ENCODE results near the gene NUAK2. TPM values are rescaled to one million over a fixed set of nuclear protein-coding genes. Genes with fewer than 3 reads are reported as not detected.
"Not testable (repeated sequence)": the region's sequence is repeated elsewhere in the genome, so short reads cannot be mapped to it uniquely, and the experiment has no call there.

The NUAK2 gene
- total RNA-seq, 4 donors from 2014 or later: 0.73 to 2.0 (median 1.5) TPM; not detected in 1

DNA sequence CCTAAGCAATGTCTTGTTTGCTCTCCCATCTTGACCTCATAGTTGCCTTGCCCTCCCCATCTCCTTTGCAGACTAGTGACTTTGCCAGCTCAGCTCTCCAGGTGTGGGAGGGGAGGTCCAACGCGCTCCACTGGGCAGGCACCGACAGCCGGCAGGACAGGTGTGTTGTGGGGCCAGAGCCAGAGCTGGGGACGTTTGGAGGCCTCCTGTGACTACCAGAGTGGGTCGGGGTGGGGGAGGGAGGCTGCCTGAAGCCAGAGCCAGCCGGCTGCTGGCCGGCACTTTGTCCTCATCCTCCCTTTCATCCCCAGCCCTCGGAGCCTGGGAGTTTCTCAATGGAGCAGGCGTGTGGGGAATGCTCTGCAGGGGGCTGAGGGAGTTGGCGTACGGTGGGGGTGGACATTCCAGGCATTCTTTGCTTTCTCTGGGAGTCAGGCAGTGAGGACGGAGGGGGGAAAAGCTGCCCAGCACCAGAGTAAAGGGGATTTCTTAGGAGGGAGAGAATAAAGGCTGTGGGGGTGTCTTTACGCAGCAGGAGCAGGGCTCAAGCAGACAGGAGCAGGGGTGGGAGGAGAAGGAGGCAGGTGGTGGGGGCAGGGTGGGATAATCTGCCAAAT is 20.2 kb downstream of the NUAK2 start:
- Histone ChIP-seq H3K4me3 (no peak overlapping the region), H3K27me3 (no peaks in the 10 kb centered on the region), H3K4me1 (no peaks in the 10 kb centered on the region), H3K9me3 (no peaks in the 10 kb centered on the region), H3K27ac (peak overlapping the region; percentile 3 to 22), H3K36me3 (no peaks in the 10 kb centered on the region)
- no peak for TF ChIP-seq POLR2A (IDR thresholded peaks at IDR 0.05)
- TF ChIP-seq, protein P1, sequence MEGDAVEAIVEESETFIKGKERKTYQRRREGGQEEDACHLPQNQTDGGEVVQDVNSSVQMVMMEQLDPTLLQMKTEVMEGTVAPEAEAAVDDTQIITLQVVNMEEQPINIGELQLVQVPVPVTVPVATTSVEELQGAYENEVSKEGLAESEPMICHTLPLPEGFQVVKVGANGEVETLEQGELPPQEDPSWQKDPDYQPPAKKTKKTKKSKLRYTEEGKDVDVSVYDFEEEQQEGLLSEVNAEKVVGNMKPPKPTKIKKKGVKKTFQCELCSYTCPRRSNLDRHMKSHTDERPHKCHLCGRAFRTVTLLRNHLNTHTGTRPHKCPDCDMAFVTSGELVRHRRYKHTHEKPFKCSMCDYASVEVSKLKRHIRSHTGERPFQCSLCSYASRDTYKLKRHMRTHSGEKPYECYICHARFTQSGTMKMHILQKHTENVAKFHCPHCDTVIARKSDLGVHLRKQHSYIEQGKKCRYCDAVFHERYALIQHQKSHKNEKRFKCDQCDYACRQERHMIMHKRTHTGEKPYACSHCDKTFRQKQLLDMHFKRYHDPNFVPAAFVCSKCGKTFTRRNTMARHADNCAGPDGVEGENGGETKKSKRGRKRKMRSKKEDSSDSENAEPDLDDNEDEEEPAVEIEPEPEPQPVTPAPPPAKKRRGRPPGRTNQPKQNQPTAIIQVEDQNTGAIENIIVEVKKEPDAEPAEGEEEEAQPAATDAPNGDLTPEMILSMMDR (IDR thresholded peaks at IDR 0.05): no peak
- intact Hi-C loops (cut with DNase I; ENCODE audit: low total_unique reads): no loop called here
- DNase-seq: peak in 1 of 2 donors; percentile 71

DNA sequence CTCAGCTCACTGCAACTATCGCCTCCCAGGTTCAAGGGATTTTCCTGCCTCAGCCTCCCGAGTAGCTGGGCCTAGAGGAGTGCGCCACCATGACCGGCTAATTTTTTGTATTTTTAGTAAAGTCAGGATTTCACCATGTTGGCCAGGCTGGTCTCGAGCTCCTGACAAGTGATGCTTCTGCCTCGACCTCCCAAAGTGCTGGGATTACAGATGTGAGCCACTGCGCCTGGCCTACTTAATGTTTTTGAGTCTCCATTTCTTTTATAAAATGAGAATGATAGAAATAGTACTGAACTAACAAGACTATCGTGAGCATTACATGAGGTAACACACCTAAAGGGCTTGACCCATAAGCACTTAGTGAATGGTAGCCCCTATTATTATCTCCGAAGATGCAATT is 21.4 kb downstream of the NUAK2 start:
- no peak overlapping the region for H3K27ac ChIP-seq
- intact Hi-C loops (cut with DNase I; ENCODE audit: low total_unique reads): no loop called here
- H3K9me3 ChIP-seq: no peaks in the 10 kb centered on the region
- no peaks in the 10 kb centered on the region for H3K4me1 ChIP-seq
- H3K27me3 ChIP-seq: no peaks in the 10 kb centered on the region
- no peak overlapping the region for H3K4me3 ChIP-seq
- H3K36me3 ChIP-seq: no peaks in the 10 kb centered on the region
- TF ChIP-seq, protein P1 (IDR thresholded peaks at IDR 0.05): no peak
- no peak for TF ChIP-seq POLR2A (IDR thresholded peaks at IDR 0.05)
- no peak for DNase-seq

DNA sequence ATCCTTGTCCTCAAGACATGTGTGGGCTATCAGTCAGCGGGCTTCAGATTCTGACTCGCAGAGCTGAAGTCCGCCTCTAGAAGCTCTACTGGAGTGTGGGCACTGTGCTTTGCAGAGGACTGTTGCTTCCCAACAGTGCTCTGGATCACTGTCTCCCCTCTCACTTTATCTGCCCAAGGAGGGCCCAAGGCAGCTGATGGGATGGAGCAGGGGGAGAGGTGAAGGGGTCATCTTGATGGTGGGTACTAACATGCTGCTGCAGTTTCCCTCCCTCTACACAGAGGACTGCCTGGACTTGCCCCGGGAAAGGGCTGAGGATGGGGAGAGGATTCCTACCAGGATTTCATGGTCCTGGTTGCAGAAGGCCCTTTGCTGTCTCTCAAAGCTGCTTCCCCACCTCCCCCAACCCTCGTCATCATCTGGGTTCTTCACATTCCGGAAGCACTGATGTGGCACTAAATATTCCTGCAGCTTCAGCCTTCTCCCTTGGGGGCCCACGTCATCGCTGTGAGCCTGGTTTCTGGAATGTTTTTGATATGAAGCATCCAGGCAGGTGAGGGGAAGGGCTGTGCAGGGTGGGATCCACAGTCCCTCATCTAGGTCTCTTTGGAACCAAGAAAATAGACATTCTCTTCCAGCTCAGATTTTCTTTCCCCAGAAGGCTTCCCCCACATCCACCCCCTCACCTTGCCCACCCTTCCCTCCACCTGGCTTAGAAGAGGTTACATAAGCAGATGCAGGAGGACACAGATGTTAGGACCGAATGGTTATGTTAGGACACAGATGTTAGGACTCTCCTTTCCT is 23.2 kb downstream of the NUAK2 start:
- no peak for DNase-seq
- Histone ChIP-seq H3K4me3 (no peak overlapping the region), H3K4me1 (peaks cover 0 to 6% of the 10 kb centered on the region in 2 donors), H3K9me3 (no peaks in the 10 kb centered on the region), H3K36me3 (no peaks in the 10 kb centered on the region), H3K27ac (no peak overlapping the region), H3K27me3 (no peaks in the 10 kb centered on the region)
- TF ChIP-seq POLR2A (IDR thresholded peaks at IDR 0.05): no peak
- TF ChIP-seq, protein P1 (IDR thresholded peaks at IDR 0.05): no peak
- intact Hi-C loops (cut with DNase I; ENCODE audit: low total_unique reads): no loop called here

DNA sequence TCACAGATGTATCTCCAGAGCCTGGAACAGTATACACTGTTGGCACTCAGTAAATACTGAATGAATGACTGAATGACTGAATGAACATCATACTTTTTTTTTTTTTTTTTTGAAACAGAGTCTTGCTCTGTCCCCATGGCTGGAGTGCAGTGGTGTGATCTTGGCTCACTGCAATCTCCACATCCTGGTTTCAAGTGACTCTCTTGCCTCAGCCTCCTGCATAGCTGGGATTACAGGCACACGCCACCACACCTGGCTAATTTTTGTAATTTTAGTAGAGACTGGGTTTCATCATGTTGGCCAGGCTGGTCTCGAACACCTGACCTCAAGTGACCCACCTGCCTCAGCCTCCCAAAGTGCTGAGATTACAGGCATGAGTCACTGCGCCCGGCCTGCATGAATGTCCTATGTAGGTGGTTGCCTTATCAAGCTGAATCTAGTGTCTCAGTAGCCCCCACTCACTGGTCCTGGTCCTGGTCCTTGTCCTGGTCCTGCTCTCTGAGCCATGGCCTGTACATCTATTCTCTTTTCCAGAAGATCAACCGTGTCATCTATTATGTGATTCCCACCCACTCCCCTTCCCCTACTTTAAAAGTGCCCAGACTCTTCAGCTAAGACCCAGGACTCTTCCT is 23.9 kb downstream of the NUAK2 start:
- H3K9me3 ChIP-seq: not testable (repeated sequence)

DNA sequence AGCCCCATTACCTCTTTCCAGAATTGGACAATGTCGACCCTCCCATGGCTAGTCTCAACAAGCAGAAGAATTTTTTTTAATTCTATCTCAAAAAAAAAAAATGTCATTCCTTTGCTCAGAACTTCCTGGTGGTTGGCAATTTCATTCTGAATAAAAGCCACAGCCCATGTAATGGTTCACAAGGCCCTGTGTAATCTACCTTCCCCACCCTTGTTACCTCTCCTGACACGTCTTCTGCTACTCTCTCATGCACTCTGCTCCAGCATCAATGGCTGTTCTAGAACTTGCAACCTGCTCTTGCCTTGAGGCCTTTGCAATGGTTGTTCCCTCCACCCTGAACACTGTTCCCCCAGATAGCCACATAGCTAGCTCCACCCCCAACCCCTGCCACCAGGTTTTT is 25.4 kb downstream of the NUAK2 start:
- Histone ChIP-seq H3K27me3 (no peaks in the 10 kb centered on the region), H3K27ac (no peak overlapping the region), H3K36me3 (no peaks in the 10 kb centered on the region), H3K4me1 (peaks cover 0 to 6% of the 10 kb centered on the region in 2 donors), H3K4me3 (no peak overlapping the region), H3K9me3 (no peaks in the 10 kb centered on the region)
- intact Hi-C loops (cut with DNase I; ENCODE audit: low total_unique reads): no loop called here
- no peak for DNase-seq
- TF ChIP-seq, protein P1 (IDR thresholded peaks at IDR 0.05): no peak
- no peak for TF ChIP-seq POLR2A (IDR thresholded peaks at IDR 0.05)

More for the DNA sequence above, 23.9 kb downstream of the NUAK2 start:
- DNase-seq; H3K4me1 ChIP-seq; intact Hi-C loops (cut with DNase I; ENCODE audit: low total_unique reads); H3K36me3 ChIP-seq; H3K27me3 ChIP-seq; H3K4me3 ChIP-seq; H3K27ac ChIP-seq: not testable (repeated sequence)

All from uterus (tissue), 4 donors.